ENCODE data around the gene RNFT2. TPM values are rescaled to one million over a fixed set of nuclear protein-coding genes. Genes with fewer than 3 reads are reported as not detected.

The RNFT2 gene
- total RNA-seq, 4 donors from 2014 or later = 0.31 to 0.54 TPM; not detected in 2

- no peak for TF ChIP-seq POLR2A (IDR thresholded peaks at IDR 0.05)
- TF ChIP-seq EP300 (IDR thresholded peaks at IDR 0.05) = no peak
- no peak for TF ChIP-seq POLR2AphosphoS5 (IDR thresholded peaks at IDR 0.05)
- TF ChIP-seq CTCF (IDR thresholded peaks at IDR 0.05) = no peak
- H3K27me3 ChIP-seq = no peaks in the 10 kb centered on the region
- 80 to 100% methylated on average over 1 to 3 of the region's 4 CpGs for WGBS, 2 donors (ENCODE audit: low coverage in 1 of 2)
- no peak for ATAC-seq
- H3K4me3 ChIP-seq = no peak overlapping the region
- no peaks in the 10 kb centered on the region for H3K36me3 ChIP-seq
- H3K4me1 ChIP-seq = no peaks in the 10 kb centered on the region
- H3K9me3 ChIP-seq = peaks cover 0 to 26% (median 5%) of the 10 kb centered on the region in 3 donors
- H3K27ac ChIP-seq = no peak overlapping the region
These were observed 60.6 kb downstream of the RNFT2 start for GRCh38 chr12:116798719-116799118.

GRCh38 chr12:116799955-116800354 lies 61.8 kb downstream of the RNFT2 start:
- Histone ChIP-seq H3K27me3 (no peaks in the 10 kb centered on the region), H3K4me1 (no peaks in the 10 kb centered on the region), H3K27ac (no peak overlapping the region), H3K36me3 (no peaks in the 10 kb centered on the region), H3K4me3 (no peak overlapping the region), H3K9me3 (peaks cover 0 to 26% (median 5%) of the 10 kb centered on the region in 3 donors)
- ATAC-seq = no peak
- WGBS, 2 donors (ENCODE audit: low coverage in 1 of 2) = 0 to 100% methylated on average over 1 of the region's 6 CpGs
- TF ChIP-seq CTCF (IDR thresholded peaks at IDR 0.05) (no peak), POLR2AphosphoS5 (IDR thresholded peaks at IDR 0.05) (no peak), POLR2A (IDR thresholded peaks at IDR 0.05) (no peak), EP300 (IDR thresholded peaks at IDR 0.05) (no peak)

GRCh38 chr12:116800918-116801317 lies 62.8 kb downstream of the RNFT2 start:
- Histone ChIP-seq H3K4me1 (no peaks in the 10 kb centered on the region), H3K36me3 (no peaks in the 10 kb centered on the region), H3K9me3 (peaks cover 0 to 26% (median 5%) of the 10 kb centered on the region in 3 donors), H3K27me3 (no peaks in the 10 kb centered on the region), H3K4me3 (no peak overlapping the region), H3K27ac (no peak overlapping the region)
- ATAC-seq = no peak
- 53 to 95% methylated on average over 2 of the region's 2 CpGs for WGBS, 2 donors (ENCODE audit: low coverage in 1 of 2)
- TF ChIP-seq POLR2AphosphoS5 (IDR thresholded peaks at IDR 0.05) (no peak), POLR2A (IDR thresholded peaks at IDR 0.05) (no peak), CTCF (IDR thresholded peaks at IDR 0.05) (no peak)

- WGBS, 2 donors (ENCODE audit: low coverage in 1 of 2) = 100% methylated on average over 1 to 2 of the region's 3 CpGs
- no peak overlapping the region for H3K4me3 ChIP-seq
- H3K36me3 ChIP-seq = no peaks in the 10 kb centered on the region
- no peak for ATAC-seq
- no peaks in the 10 kb centered on the region for H3K27me3 ChIP-seq
- no peak overlapping the region for H3K27ac ChIP-seq
- no peaks in the 10 kb centered on the region for H3K4me1 ChIP-seq
- no peak for TF ChIP-seq POLR2A (IDR thresholded peaks at IDR 0.05)
- TF ChIP-seq POLR2AphosphoS5 (IDR thresholded peaks at IDR 0.05) = no peak
- TF ChIP-seq CTCF (IDR thresholded peaks at IDR 0.05) = no peak
- no peak for TF ChIP-seq EP300 (IDR thresholded peaks at IDR 0.05)
- H3K9me3 ChIP-seq = peaks cover 0 to 26% (median 5%) of the 10 kb centered on the region in 3 donors
These were observed 63.9 kb downstream of the RNFT2 start for GRCh38 chr12:116802018-116802417.

- no peak for ATAC-seq
- no peak overlapping the region for H3K4me3 ChIP-seq
- TF ChIP-seq CTCF (IDR thresholded peaks at IDR 0.05) = no peak
- no peak for TF ChIP-seq EP300 (IDR thresholded peaks at IDR 0.05)
- TF ChIP-seq POLR2AphosphoS5 (IDR thresholded peaks at IDR 0.05) = no peak
- TF ChIP-seq POLR2A (IDR thresholded peaks at IDR 0.05) = no peak
- no peak overlapping the region for H3K27ac ChIP-seq
- no peaks in the 10 kb centered on the region for H3K27me3 ChIP-seq
- H3K36me3 ChIP-seq = no peaks in the 10 kb centered on the region
- 62 to 71% methylated on average over 4 to 6 of the region's 7 CpGs for WGBS, 2 donors (ENCODE audit: low coverage in 1 of 2)
- H3K9me3 ChIP-seq = peaks cover 0 to 19% (median 5%) of the 10 kb centered on the region in 3 donors
- no peaks in the 10 kb centered on the region for H3K4me1 ChIP-seq
These were observed 65.1 kb downstream of the RNFT2 start for GRCh38 chr12:116803013-116803736.

Measured in gastroesophageal sphincter (tissue), 4 donors.